Neural progenitor cell (in vitro differentiated cells): Measurements from ENCODE around the gene UBE2I.

Experiments used
- CTCF ChIP-seq: fragments of 200-600 bp; sonication (generic); IDR thresholded peaks from 2 replicates; pipeline ENCODE4 v1.5.1; 2017; ENCODE audit warnings: antibody characterized with exemption, mild to moderate bottlenecking
- EZH2 ChIP-seq: fragments of 200-600 bp; sonication (generic); IDR thresholded peaks from 2 replicates; pipeline ENCODE4 v1.6.1; 2017; ENCODE audit warnings: antibody characterized with exemption, mild to moderate bottlenecking, moderate library complexity
- EZH2phosphoT487 ChIP-seq: fragments of 200-600 bp; sonication (generic); IDR thresholded peaks from 2 replicates; pipeline ENCODE4 v1.6.1; 2017; ENCODE audit warnings: antibody characterized with exemption

GRCh38 chr16:1274767-1275166 lies 34.7 kb upstream of the UBE2I start:
- TF ChIP-seq CTCF (no peak), EZH2 (no peak), EZH2phosphoT487 (no peak)
